HG02938 (cell line): Measurements from ENCODE around the gene TMEM158.

Experiments used
- ATAC-seq: cut with Tn5 transposase; IDR thresholded peaks from one replicate; pipeline ENCODE4 v1.9.1; 2021; ENCODE audit warnings: mild to moderate bottlenecking, moderate library complexity; ENCODE audit not compliant: unreplicated experiment

The TMEM158 gene

GRCh38 chr3:45176912-45177311 is 49.2 kb downstream of the TMEM158 start:
- ATAC-seq, result no peak
